Measurements from ENCODE around the gene FKBP5.

FKBP5 gene

GRCh38 chr6:35586542-35586941, 102.2 kb downstream of the FKBP5 start:
- DNase-seq (ENCODE audit: low read depth in 1 of 2, low spot score in 1 of 2): no peak
- H3K4me3 ChIP-seq (replicated peaks; ENCODE audit: insufficient read depth, low read length): no peak overlapping the region
- no peaks in the 10 kb centered on the region for H3K27me3 ChIP-seq (ENCODE audit: insufficient read depth, poor library complexity, severe bottlenecking)
- H3K27ac ChIP-seq (replicated peaks): no peak overlapping the region
- TF ChIP-seq REST (IDR thresholded peaks at IDR 0.05; ENCODE audit: insufficient replicate concordance, low read depth) (no peak), SPI1 (IDR thresholded peaks at IDR 0.05; ENCODE audit: borderline replicate concordance, low read depth) (no peak), GABPA (IDR thresholded peaks at IDR 0.05; ENCODE audit: low read depth) (no peak), POLR2AphosphoS5 (IDR thresholded peaks at IDR 0.05; ENCODE audit: low read depth) (no peak), CTCF (IDR thresholded peaks at IDR 0.05; ENCODE audit: insufficient read depth, low read length) (no peak)

GRCh38 chr6:35585658-35586057, 103.1 kb downstream of the FKBP5 start:
- TF ChIP-seq REST (IDR thresholded peaks at IDR 0.05; ENCODE audit: insufficient replicate concordance, low read depth) (no peak), CTCF (IDR thresholded peaks at IDR 0.05; ENCODE audit: insufficient read depth, low read length) (no peak), POLR2AphosphoS5 (IDR thresholded peaks at IDR 0.05; ENCODE audit: low read depth) (no peak), GABPA (IDR thresholded peaks at IDR 0.05; ENCODE audit: low read depth) (no peak), SPI1 (IDR thresholded peaks at IDR 0.05; ENCODE audit: borderline replicate concordance, low read depth) (no peak)
- H3K27me3 ChIP-seq (ENCODE audit: insufficient read depth, poor library complexity, severe bottlenecking): no peaks in the 10 kb centered on the region
- no peak for DNase-seq (ENCODE audit: low read depth in 1 of 2, low spot score in 1 of 2)
- H3K4me3 ChIP-seq (replicated peaks; ENCODE audit: insufficient read depth, low read length): no peak overlapping the region
- H3K27ac ChIP-seq (replicated peaks): no peak overlapping the region

- H3K27ac ChIP-seq (replicated peaks): 0 out of 2 replicates have a peak overlapping the region, but pooled peaks have one; percentile 5
- H3K27me3 ChIP-seq (ENCODE audit: insufficient read depth, poor library complexity, severe bottlenecking): no peaks in the 10 kb centered on the region
- DNase-seq (ENCODE audit: low read depth in 1 of 2, low spot score in 1 of 2): peak in 1 of 2 experiments; percentile 72
- H3K4me3 ChIP-seq (replicated peaks; ENCODE audit: insufficient read depth, low read length): no peak overlapping the region
- TF ChIP-seq SPI1 (IDR thresholded peaks at IDR 0.05; ENCODE audit: borderline replicate concordance, low read depth) (no peak), REST (IDR thresholded peaks at IDR 0.05; ENCODE audit: insufficient replicate concordance, low read depth) (no peak), CTCF (IDR thresholded peaks at IDR 0.05; ENCODE audit: insufficient read depth, low read length) (peak; percentile 63), GABPA (IDR thresholded peaks at IDR 0.05; ENCODE audit: low read depth) (no peak)
Measured at GRCh38 chr6:35583893-35584688, 104.6 kb downstream of the FKBP5 start.
